NCI-H1092 treated with DMSO at 0.1 percent for 48 hours (cell line): ENCODE data around the gene CTCFL.

ENCODE experiments used
- DNase-seq: peaks from one replicate; lab custom pipeline; 2025; lab: John Stamatoyannopoulos, UW

CTCFL gene

DNA sequence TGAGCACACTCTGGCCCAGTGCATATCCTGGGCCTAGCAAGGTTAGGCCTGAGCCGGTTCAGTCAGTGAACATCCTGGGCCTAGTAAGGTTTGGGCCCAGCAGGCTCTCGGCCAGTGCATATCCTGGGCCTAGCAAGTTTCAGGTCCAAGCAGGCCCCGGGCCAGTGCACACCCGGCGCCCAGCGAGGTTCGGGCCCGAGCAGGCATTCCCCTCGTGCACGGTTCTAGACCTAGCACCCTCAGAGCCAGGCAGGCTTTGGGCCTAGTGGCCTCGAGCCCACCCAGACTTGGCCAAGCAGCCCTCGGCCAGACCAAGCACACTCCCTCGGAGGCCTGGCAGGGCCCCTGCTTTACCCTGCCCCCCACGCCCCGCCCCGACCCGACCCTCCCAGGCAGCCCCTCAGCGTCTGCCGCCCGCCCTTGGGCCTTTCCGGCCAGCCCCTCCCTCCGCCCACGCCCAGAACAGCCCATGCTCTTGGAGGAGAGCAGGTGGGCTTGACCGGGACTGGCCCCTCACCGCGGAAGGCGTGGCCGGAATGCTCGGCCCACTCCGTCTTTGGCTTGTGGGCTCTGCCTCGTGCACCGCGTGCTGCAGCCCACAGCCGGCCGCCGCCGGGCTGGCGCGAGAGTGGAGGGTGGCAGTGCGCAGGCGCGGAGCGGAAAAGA, at the start of gene CTCFL:
CTCFL (minus strand) TSS at position 630 of the 666 bp plus-strand sequence. CDS start 935 bp downstream, outside the sequence.
- no peak for DNase-seq

DNA sequence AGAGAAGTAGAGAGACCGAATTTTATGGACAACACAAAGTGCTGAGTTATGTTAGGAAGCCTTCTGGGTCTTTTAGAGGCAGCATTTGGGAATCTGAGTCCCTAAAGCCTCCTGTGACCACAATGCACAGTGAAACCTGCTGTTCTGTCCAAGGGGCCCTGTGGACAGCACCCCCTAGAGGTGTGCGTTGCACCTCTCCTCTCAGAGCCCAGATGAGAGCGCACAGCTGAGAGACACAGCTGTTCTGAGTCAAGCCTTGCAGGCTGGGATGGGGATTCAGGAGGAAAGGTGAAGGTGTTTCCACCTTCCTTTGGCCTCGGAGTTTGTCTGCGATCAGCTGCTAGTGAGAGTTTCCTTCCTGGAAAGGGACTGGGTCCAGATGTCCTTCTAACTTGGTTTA, 49.0 kb upstream of the CTCFL start:
- DNase-seq = no peak

GRCh38 chr20:57573242-57573641, 48.3 kb upstream of the CTCFL start:
- no peak for DNase-seq

DNA sequence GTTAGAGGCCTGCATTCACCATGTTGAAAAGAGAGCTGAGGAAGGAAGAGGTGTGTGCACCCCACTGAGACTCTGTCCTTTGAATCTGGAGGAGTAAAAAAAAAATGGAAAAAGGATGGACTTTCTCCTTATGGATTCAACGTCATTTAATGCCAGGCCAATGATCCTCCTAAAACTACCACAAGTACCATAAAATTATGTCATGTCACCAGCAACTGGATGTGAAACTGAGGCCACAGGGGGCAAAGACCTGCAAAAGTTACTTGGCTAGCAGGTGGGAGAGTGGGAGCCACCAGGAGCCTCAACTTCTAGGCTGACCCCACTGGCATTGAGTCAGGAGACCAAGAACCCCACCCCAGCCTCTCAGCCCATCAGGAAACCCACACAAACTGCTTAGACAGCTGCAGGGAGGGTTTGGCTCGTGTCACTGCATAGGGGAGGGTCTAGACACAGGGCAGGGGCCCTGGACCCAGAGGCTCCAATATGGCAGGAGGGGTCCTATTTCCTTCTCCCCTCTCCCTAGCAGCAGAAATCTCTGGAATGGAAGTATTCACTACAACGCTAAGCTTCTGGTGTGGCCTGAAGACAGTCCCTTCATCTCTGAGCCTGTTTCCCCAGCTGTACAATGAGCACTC, 47.0 kb upstream of the CTCFL start:
- DNase-seq = no peak

DNA sequence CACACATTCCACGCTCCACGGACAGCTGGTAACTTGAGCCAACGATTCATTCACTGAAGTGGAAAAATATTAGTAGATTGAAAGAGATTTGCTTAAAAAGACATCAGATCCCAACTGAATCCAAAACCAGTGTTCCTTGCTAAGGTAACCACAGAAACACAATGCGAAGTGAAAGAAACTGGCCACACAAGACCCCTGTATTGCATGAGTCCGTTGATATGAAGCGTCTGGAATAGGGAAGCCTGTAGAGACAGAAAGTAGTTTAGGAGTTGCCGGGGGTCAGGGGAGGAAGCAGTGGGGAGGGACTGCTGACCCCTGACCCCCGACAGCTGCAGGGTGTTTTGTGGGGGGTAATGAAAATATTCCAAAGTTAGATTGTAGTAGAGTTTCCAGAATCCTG, 46.0 kb upstream of the CTCFL start:
- DNase-seq = no peak

DNA sequence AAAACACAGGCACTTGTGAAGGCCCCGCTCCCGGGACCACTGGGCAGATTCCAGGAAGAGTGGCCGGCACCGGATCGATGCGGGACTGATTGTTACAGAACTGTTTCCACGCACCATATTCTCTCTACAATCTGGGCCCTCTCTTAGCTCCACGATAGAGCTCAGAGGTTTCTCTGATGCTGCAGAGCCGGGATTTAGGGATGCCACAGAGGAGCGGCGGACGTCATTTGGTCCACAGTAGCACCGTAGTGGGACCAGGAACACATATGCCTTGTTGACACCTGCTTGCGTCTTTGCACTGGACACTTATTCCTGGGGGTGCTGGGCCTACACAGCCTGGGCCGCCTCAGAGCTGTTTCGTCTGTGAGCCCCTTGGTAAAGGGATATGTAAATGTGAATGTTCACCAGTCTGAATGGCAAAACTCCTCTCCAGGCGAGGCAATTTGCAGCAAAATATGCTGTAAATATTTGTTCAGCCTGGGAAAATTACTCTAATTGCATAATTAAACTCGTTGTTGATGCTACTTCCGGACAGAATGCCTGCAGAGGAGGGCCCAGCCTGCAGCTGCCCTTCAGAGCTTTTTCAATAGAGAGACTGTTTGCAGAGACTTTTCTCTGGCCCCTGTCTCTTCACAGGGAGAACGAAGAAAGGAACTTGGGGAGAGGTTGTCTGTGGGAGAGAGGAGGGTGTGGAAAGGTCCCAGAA, 45.4 kb upstream of the CTCFL start:
- DNase-seq = no peak

DNA sequence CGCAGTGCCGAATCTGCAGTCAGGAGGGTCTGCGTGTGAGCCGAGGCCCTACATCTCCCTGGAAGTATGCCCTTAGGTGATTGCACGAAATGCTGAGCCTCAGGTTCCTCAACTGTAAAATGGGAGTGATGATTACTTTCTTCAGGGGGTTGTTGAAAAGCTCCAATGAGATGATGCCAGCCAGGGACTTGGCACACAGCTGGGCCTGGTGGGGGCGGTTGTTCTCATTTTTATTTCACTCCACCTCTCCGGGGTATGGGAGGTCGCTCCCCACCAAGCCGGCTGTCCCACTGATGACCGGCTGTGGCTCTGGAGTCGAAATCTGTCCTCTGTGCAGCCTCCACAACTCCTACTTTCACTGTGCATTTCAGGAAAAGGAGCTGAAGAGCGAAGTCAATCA, 44.0 kb upstream of the CTCFL start:
- no peak for DNase-seq

DNA sequence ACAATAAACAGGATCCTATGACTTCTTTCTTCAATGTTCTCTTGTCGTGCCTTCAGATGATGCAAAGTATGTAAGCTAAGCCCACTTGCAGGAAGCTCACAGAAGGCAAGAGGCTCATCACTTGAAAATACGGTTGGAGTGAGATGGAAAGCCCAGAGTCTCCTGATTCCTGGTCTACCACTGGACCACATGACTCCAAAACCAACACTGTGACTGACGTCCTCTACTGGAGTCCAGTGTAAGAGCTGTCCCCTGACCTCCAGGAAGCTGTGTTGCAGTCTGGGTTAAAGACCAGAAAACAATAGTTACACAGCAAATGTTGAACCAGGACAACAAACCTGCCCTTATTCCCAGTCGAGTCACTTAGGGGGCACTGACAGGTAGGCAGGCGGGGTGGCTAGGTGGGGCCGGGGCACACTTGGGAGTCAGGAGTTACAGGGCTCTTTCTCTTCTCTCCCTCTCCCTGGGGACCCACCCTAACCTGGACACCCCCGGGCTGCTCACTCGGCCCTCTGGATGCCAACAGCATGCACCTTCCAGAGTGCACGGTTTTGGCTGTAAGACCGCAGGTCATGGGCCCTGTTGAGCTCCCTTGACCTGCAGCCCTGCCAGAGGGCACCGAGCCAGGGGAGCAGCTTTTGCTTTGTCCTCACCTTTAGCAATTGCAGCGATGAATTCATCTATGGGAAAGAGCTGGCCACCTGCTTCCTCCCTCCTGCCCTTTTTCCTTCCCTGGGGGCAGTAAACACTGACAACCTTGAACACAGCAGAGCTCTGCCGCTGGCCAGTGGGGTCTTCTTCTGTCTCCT, 43.4 kb upstream of the CTCFL start:
- no peak for DNase-seq

DNA sequence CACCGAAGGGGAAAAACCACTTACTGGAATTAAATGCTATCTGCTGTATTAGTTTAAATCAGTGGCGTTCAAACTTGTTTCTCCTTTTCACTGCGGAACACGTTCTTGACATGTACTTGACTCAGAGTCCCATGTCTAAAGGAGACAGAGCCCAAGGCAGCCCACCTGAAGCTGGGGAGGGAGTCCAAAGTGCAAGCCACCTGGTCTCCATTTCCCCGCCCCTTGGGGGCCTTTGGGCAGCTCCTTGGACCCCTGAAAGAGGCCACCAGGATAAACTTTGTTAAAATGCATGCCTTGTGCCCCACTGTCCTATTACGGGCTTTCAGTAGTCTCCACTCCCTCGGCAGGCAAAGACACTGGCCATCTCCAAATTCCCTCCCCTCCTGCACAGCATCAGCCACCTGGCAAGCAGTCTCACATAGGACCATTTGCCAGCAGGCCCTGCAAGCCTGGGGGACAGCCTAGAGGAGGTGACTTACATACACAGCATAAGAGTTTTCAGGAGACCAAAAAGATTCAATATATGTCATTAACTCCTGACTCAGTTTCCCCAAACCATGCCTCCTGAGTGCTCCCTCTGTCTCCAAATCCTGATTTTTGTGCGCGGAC, 42.6 kb upstream of the CTCFL start:
- DNase-seq = no peak

DNA sequence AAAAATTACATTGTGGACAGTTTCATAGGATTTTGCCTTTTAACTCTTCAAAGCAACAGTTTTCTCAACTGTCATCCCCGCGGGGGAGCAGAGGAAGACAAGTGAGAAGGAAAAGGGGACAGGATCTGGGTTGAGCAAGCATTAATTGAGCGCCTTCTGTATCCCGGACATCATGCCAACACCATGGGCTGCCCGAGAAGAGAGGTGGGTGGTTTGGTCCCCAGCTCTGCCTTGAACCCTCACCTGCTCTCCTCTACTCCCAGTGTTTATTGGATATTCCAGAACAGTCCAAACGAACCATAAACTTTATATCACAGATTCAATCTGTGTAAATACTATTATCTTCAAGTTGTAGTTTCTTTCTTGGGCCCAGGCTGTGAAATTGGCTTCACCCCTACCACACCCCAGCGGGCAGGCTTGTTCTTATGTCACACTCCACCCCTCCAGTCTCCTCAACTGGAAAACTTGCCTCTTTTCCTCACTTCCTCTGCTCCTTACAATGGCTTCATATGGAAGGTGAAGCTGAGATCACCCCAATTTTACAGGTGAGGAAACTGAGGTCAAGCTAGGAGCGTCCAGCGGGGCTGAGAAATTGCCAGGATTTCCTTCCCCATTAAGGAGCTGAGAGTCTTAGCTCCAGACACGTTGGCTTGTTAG, 42.0 kb upstream of the CTCFL start:
- DNase-seq = no peak

DNA sequence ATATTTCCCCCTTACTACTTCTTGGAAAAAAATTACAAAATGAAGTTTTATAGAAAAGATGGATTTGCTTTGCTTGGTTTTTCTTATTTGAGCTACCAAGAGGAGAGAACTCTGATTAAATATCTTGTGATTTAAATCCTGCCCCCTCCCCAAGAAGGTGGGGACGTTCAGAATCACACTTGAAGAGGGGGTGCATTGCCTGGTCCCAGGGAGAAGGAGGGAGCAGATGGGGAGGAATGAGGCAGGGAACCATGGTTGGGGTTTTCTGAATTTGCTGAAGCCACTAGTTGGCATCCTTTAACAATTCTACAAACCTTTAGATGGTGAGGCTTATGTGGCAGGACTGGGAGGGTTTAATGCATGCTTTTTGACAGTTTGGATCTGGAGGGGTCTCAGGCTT, 41.5 kb upstream of the CTCFL start:
- no peak for DNase-seq

DNA sequence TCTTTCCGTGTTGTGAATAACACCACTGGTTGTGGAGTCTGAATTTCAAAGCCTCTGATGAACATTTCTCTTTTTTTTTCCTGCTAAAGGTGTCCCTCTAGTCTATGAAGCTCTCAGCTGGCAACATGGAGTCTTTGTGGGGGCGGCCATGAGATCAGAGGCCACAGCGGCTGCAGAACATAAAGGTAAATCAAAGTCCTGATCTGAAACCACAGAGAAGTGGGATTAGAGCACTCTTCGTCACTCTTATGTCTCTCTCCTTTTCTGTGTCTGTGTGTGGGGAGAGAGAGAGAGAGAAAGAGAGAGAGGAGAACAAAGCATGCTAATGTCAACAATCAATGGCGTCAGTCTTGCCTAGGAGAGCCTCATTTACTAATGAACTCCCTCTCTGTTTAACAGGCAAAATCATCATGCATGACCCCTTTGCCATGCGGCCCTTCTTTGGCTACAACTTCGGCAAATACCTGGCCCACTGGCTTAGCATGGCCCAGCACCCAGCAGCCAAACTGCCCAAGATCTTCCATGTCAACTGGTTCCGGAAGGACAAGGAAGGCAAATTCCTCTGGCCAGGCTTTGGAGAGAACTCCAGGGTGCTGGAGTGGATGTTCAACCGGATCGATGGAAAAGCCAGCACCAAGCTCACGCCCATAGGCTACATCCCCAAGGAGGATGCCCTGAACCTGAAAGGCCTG, 40.2 kb upstream of the CTCFL start:
- no peak for DNase-seq

DNA sequence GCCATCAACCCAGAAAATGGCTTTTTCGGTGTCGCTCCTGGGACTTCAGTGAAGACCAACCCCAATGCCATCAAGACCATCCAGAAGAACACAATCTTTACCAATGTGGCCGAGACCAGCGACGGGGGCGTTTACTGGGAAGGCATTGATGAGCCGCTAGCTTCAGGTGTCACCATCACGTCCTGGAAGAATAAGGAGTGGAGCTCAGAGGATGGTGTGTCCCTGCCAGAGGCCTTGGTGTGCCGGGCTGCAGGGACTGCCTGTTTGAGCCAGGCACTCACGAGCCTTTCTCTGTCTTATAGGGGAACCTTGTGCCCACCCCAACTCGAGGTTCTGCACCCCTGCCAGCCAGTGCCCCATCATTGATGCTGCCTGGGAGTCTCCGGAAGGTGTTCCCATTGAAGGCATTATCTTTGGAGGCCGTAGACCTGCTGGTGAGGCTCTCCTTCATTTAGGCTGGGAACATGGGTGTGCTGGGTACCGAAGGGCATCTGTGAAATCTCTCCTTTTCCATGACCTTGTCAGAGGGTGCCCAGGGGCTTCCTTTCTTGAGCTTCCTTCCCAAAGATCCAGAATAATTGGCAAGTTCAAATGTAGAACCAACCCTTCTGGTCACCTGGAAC, 39.4 kb upstream of the CTCFL start:
- no peak for DNase-seq

DNA sequence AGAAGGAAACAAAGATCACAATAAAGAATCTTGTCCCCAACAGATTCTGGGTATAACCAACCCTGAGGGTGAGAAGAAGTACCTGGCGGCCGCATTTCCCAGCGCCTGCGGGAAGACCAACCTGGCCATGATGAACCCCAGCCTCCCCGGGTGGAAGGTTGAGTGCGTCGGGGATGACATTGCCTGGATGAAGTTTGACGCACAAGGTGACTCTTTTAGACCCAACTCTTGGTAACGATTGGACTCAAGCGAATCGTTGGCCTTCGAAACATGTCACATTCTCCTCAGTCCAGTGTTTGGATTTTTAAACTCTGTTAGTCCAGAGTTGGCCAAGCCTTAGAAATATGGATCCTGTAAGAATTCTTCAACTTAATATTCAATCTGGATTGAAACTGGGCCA, 38.6 kb upstream of the CTCFL start:
- no peak for DNase-seq

- DNase-seq = no peak
These were observed 37.9 kb upstream of the CTCFL start for GRCh38 chr20:57562541-57563465.

DNA sequence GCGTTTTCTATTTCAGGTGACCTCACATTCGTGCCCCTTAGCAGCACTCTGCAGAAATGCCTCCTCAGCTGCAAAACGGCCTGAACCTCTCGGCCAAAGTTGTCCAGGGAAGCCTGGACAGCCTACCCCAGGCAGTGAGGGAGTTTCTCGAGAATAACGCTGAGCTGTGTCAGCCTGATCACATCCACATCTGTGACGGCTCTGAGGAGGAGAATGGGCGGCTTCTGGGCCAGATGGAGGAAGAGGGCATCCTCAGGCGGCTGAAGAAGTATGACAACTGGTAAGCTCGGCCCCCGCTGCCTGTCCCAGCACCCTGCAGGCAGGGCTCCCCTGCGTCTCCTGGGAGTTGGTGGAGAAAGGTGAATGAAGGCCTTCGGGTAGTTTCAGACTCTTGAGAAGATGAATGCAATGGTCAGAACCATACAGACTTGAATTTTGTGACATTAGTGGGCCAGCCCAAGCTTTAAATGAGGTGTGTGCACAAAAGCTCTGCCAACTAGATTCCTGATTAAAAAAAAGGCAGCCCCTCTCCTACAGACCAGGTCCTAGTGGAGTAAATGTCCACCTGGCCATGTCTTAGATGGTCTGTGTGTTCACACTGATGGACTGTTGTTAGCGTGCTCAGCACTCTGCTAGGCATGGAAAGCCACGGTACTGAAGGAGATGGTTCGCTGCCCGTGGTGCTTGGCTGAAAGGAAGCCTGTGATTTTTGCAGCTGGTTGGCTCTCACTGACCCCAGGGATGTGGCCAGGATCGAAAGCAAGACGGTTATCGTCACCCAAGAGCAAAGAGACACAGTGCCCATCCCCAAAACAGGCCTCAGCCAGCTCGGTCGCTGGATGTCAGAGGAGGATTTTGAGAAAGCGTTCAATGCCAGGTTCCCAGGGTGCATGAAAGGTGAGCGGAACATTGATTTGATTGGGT, 36.7 kb upstream of the CTCFL start:
- no peak for DNase-seq

DNA sequence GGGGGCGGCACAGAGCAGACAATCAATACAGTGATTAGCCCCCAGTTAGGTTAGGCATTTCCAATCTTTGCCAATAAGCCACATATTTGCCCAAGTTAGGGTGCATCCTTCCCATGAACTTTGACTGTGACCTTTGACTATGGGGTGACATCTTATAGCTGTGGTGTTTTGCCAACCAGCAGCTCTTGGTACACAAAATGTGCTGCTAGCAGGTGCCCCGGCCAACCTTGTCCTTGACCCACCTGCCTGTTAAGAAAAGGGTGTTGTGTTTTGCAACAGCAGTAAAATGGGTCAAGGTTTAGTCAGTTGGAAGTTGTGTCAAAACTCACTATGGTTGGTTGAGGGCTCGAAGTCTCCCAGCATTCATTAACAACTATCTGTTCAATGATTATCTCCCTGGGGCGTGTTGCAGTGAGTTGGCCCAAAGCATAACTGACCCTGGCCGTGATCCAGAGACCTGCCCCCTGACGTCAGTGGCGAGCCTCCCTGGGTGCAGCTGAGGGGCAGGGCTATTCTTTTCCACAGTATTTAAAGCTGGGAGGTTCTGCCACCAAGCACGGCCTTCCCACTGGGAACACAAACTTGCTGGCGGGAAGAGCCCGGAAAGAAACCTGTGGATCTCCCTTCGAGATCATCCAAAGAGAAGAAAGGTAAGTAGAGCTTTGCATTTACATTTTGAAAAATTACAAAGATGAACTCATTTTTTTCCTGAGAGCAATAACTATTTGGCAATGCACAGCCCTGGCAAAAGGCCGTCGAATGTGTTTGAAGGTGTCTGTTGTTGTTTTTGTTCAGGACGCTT, 35.8 kb upstream of the CTCFL start, which contains the start of gene PCK1:
PCK1 (plus strand) TSS at position 557 of the 802 bp plus-strand sequence. CDS start 302 bp downstream, outside the sequence.
- no peak for DNase-seq
